VCaP (cell line): Measurements from ENCODE around the gene PPP1R3C.

ENCODE experiments used
- H3K27ac ChIP-seq: fragments of 450-650 bp; 2 replicates; pipeline ENCODE4 v1.5.1; 2017
- CTCF ChIP-seq: fragments of 450-650 bp; conservative IDR thresholded peaks from 2 replicates; pipeline ENCODE4 v1.5.1; 2017; ENCODE audit warnings: mild to moderate bottlenecking, moderate library complexity

PPP1R3C gene

GRCh38 chr10:91627344-91628102 is 5.3 kb downstream of the PPP1R3C start:
- H3K27ac ChIP-seq: peak overlapping the region; percentile 27
- peak; percentile 30; the same call in 1 of the 2 replicates for TF ChIP-seq CTCF

- H3K27ac ChIP-seq: peak overlapping the region; percentile 27
- TF ChIP-seq CTCF: no peak
These were observed 5.9 kb downstream of the PPP1R3C start for GRCh38 chr10:91626936-91627335.

GRCh38 chr10:91624633-91625032 is 8.2 kb downstream of the PPP1R3C start:
- no peak for TF ChIP-seq CTCF

GRCh38 chr10:91622601-91623000 is 10.3 kb downstream of the PPP1R3C start:
- no peak overlapping the region for H3K27ac ChIP-seq
- TF ChIP-seq CTCF: no peak

More at GRCh38 chr10:91624633-91625032, 8.2 kb downstream of the PPP1R3C start:
- no peak overlapping the region for H3K27ac ChIP-seq

- TF ChIP-seq CTCF: no peak
These were observed 11.3 kb downstream of the PPP1R3C start for GRCh38 chr10:91621483-91622113.

GRCh38 chr10:91617072-91617609 is 15.7 kb downstream of the PPP1R3C start:
- no peak for TF ChIP-seq CTCF
- H3K27ac ChIP-seq: no peak overlapping the region

More at GRCh38 chr10:91621483-91622113, 11.3 kb downstream of the PPP1R3C start:
- H3K27ac ChIP-seq: no peak overlapping the region

GRCh38 chr10:91616137-91616536 is 16.7 kb downstream of the PPP1R3C start:
- TF ChIP-seq CTCF: no peak
- H3K27ac ChIP-seq: no peak overlapping the region
